Measurements from ENCODE around the gene CRTC2.
A peak's percentile ranks its signal among the peaks of the same experiment; 100 is the strongest.
"Not testable (repeated sequence)": the region's sequence is repeated elsewhere in the genome, so short reads cannot be mapped to it uniquely, and the experiment has no call there.

The CRTC2 gene, protein sequence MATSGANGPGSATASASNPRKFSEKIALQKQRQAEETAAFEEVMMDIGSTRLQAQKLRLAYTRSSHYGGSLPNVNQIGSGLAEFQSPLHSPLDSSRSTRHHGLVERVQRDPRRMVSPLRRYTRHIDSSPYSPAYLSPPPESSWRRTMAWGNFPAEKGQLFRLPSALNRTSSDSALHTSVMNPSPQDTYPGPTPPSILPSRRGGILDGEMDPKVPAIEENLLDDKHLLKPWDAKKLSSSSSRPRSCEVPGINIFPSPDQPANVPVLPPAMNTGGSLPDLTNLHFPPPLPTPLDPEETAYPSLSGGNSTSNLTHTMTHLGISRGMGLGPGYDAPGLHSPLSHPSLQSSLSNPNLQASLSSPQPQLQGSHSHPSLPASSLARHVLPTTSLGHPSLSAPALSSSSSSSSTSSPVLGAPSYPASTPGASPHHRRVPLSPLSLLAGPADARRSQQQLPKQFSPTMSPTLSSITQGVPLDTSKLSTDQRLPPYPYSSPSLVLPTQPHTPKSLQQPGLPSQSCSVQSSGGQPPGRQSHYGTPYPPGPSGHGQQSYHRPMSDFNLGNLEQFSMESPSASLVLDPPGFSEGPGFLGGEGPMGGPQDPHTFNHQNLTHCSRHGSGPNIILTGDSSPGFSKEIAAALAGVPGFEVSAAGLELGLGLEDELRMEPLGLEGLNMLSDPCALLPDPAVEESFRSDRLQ

DNA sequence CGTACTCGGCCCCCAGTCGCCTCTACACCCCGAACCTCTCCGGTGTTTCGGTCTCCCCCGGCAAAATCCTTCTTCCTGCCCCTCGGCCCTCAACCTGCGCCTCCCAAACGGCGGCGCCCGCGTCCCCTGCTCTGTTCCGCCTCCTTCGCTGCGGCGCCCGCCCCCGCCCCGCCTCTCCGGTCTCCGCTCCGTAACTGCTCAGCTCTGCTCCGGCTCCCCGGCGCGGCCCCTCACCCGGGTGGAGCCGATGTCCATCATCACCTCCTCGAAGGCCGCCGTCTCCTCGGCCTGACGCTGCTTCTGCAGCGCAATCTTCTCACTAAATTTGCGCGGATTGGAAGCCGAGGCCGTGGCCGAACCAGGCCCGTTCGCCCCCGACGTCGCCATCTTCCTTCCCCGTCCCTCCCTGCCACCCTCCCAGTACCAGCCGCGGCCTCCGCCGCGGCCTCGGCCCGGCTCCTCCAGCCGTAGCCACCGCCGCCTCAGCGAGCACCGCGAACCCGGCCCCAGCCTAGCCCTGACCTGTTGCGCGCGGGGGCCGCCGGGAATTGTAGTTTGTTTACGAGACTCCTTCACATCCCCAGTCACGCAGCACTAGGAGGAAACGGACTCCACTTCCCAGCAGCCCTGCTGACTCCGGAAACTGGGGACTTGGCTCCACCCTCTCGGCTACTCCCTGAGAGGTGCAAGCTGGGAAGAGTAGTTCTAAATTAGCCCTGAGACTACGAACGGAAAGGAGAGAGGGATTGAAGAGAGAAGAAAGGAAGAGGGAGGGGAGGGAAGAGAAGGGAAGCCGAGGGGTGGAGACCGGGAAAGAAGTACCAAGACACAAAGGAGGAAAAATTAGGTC is at the start of gene CRTC2:
Gene CRTC2, minus strand, starts transcription at position 502 of the 850 bp plus-strand sequence. Its CDS starts 115 bp downstream, at position 387.
- DNase-seq (ENCODE audit: low spot score) = peak; percentile 97

DNA sequence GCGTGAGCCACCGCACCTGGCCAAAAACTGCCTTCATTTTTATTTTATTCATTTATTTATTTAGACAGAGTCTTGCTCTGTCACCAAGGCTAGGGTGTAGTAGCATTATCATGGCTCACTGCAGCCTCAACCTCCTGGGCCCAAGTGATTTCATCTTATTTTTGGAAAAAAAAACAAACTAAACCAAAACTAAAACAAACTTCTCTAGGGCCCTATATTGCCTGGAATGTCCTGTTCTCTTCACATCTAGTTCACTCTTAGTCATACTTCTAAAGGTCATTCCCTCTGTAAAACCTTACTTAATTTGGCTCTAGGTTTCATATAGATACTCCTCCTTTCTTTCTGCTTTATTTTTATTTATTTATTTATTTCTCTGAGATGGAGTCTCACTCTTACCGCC is 47.7 kb upstream of the CRTC2 start:
- no peak for DNase-seq (ENCODE audit: low spot score)

DNA sequence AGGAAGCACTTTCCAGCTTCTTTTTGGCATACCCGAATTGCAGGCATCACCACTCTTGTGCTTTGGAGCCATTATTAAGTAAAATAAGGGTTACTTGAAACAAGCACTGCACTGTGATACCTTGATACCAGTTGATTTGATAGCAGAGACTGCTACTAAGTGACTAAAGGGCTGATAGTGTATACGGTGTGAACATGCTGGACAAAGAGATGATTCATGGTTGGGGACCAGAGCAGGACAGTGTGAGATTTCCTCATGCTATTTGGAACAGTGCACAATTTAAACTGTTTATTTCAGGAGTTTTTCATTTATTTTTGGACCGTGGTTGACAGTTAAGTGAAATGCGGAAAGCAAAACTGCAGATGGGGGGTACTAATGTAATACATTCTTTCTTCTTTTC is 42.0 kb upstream of the CRTC2 start:
- DNase-seq (ENCODE audit: low spot score) = no peak

DNA sequence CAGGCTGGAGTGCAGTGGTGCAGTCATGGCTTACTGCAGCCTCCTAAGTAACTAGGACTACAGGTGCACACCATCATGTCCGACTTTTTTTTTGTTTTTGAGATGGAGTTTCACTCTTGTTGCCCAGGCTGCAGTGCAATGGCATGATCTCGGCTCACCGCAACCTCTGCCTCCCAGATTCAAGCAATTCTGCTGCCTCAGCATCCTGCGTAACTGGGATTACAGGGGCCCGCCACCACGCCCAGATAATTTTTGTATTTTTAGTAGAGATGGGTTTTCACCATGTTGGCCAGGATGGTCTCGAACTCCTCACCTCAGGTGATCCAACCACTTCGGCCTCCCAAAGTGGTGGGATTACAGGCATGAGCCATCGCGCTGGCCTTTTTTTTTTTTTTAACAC is 38.5 kb upstream of the CRTC2 start:
- DNase-seq (ENCODE audit: low spot score) = not testable (repeated sequence)

DNA sequence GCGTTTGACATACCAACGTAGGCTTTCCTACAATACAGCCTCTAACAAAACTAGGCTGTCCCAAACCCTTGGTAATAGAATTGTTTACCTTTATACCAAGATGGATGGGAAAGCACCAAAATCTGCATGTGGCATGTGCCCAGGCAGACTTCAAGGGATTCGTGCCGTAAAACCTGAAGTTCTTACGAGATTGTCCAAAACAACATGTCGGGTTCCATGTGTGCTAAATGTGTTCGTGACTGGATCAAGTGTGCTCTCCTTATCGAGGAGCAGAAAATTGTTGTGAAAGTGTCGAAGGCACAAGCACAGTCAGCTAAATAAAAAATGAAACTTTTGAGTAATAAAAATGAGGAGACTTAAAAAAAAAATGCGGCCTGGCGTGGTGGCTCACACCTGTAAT is 37.2 kb upstream of the CRTC2 start:
- DNase-seq (ENCODE audit: low spot score) = no peak

DNA sequence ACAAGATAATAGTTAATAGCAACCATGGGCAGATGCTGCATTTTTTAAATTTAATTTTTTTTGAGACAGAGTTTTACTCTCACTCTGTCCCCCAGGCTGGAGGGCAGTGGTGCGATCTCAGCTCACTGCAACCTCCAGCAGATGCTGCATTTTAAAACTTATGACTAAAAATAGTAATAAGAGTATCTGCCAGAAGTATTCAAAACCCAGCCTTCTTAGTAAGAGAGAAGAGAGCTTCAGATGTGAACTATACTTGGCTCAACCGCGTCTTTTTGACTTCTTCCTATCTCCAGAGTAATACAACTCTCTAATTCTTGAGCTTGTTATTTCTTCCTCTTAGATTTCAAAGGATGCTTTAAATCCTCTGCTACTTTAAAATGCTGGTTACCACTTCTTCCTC is 36.8 kb upstream of the CRTC2 start:
- DNase-seq (ENCODE audit: low spot score) = no peak

DNA sequence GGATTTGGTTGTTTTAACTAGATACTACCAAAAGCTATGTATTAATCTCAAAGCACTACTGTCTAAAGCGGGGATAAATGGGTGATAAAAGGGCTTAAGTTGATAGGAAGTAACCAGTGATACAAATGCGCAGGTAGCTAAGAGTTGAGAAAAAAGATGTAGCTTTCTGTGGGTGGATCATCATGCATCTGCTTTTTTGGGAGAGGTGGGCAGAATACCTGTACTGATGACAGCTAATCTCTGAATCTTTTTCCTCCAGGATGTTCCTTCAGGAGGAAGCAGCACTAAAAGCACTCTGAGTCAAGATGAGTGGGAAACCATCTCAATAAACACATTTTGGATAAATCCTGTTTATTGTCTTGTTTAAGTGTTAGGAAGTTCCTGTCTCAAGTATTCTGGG is 33.4 kb upstream of the CRTC2 start:
- DNase-seq (ENCODE audit: low spot score) = no peak

DNA sequence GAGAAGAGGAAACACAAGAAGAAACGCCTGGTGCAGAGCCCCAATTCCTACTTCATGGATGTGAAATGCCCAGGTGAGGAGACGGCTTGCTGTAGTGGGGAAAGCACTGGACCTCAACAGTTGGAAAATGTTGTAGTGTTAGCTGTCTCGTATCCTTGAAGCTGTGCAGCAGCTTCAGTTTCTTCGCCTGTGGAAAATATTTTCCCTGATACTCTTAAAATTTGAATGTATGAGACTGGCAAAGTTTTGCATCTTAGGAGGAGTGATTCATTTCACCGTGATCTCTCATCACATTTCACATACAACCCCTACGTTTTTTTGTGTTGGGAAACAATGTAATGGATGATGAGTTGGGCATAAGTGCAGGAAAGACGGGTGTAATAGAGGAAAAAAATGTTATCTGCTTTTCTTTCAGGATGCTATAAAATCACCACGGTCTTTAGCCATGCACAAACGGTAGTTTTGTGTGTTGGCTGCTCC is 32.8 kb upstream of the CRTC2 start:
- DNase-seq (ENCODE audit: low spot score) = no peak

DNA sequence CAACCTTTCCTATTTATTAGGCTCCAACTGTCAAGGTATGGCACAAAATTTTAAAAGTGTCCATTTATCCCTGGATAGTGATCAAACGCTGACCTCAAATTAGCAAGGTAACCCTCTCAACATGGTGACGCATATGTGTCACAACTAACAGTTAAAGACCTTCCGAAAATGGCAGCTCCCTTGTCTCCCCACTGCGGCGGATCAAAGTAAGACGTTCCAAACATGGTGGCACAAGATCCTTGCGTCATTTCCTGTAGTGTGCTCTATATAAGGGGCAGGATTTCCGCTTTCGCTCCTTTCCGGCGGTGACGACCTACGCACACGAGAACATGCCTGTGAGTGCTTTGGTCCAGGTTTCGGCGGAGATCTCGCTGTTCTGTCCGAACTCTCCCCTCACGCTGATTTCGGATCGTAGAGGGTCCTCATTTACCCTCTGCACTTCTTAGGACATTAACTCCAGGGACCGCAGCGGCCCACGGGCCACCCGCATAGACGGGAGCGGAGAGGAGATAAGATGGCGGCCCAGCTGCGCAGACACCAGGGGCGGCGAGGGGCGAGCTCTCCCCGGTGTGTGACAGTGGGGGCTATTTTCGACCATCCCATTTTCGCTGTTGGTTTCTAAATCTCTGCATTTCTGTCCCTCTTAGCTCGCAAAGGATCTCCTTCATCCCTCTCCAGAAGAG is 32.2 kb upstream of the CRTC2 start, which contains the start of gene RPS27:
Gene RPS27, plus strand, starts transcription at position 295 of the 683 bp plus-strand sequence. Its CDS starts 35 bp downstream, at position 330.
- DNase-seq (ENCODE audit: low spot score) = peak; percentile 95

DNA sequence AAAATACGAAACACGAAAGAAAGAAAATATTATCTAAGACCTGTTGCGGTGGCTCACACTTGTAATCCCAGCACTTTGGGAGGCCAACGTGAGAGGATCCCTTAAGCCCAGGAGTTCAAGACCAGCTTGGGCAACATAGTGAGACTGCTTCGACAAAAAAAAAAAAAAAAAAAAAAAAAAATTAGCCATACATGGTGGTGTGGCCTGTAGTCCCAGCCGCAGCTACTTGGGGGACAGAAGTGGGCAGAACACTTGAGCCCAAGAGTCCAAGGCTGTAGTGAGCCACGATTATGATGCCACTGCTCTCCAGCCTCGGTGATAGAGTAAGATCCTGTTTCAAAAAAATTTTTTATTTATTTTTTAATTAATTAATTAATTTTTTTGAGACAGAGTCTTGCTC is 29.2 kb upstream of the CRTC2 start:
- DNase-seq (ENCODE audit: low spot score) = no peak

DNA sequence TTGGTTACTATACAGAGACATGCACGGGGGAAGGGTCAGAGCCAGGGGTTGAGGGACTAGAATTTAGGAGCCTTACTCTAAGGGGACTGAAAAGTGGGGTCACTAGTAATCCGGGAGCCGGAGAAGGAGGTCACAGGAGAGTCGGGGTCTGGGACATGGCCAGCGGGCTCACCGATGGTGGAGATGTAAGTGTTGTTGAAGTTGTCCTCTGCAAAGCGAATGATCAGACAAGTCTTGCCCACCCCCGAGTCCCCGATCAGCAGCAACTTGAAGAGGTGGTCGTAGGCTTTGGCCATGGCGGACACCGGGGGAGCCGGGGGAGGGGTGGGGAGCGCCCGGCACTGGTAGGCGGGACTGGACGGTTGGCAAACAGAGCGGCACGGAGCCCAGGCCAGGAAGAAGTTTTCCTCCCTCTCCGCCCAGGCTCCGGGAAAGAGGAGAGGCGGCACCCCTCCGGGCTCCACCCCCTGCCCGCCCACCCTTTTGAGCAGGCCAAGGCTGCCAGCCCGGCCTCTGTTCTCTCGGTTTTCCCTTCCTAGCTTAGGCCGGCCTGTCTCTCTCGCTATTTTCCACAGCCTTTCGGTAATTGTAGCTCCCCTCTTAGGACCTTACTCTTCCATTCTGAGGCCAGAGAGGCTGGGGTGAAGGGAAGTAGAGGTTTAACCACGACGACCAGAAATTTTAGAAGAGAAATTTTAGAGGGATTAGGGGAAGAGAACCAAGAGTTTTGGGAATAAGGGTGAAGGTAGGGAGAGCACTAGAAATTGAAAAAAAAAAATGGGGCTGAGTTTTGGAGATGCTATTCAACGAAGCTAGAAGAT is 27.7 kb upstream of the CRTC2 start, which contains the start of gene RAB13:
Gene RAB13, minus strand, starts transcription at position 399 of the 821 bp plus-strand sequence. Its CDS starts 103 bp downstream, at position 296.
- DNase-seq (ENCODE audit: low spot score) = no peak

DNA sequence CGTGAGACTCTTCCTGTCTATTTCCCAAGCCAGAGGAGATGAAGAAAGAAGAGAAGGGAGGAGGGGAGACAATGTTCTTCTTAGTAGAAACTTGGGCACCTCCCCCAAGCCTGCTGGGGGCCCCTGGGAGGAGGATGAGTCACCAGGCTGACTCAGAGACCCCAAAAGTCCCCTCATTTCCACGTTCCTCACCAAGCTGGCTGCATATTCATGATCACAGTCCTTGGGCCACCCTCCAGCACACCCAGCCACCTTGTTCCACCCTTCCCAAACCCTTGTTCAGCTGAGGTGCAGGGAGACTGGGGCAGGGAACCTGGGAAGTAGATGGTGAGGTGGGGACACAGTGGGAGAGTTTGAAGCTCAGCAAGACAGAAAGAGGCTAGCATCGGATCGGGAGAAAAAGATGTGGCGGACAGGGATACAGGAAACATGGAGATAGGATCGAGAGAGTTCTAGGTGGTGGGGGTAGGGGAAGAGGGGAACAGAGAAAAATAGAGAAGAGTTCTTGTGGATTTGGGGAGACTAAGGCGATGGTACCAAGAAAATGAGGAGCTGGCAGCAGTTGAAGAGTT is 27.0 kb upstream of the CRTC2 start:
- DNase-seq (ENCODE audit: low spot score) = no peak

DNA sequence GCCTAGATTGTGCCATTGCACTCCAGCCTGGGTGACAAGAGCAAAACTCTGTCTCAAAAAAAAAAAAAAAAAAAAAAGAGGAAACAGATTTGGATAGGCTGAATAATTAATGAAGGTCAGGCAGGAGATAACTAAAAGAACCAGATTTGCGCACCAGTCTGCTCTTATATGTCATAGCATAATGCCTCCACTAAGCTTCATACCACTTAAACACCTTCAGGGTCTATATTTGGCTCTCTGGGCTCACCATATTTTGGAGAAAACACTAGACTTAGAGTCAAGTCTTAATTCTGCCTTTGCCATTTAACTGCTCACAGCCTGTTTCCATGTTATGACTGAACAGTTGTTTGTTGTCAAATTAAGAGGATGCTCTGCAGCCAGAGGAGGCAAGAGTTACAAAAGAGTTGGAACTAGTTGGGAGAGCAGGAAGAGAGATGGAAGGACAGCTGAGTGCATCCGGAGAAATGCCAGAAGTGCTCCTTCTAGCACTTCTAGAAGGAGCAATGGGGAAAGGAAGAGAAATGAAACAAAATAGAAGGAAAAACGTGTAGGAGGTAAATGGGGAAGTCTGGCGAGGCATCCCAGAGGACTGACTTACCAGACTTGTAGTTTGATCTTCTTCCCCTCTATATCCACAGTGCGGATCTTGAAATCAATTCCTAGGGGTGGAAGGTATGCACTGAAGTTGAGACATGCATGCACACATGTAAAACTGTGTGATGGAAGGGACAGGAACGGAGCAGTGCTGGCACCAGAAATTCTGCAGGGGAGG is 25.9 kb upstream of the CRTC2 start:
- DNase-seq (ENCODE audit: low spot score) = no peak

DNA sequence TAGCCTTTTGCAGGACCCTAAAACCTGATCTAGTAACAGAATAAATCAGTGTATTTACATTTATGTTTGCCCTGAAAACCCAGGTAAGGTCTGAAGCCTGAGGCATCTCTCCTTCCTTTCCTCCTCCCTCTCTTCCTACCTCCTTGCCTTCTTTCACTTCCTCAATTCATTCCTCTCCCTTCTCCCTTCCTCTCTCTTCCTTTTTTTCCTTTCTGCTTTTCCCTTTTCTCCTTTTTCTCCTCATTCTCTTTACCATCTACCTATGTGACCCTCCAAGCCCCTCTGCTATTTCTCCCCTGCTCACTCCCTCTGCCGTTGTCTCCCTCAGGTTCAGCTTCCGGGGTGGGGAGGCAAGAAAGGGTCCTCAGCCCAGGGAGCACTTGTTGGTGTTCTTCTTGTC is 23.3 kb upstream of the CRTC2 start:
- DNase-seq (ENCODE audit: low spot score) = not testable (repeated sequence)

DNA sequence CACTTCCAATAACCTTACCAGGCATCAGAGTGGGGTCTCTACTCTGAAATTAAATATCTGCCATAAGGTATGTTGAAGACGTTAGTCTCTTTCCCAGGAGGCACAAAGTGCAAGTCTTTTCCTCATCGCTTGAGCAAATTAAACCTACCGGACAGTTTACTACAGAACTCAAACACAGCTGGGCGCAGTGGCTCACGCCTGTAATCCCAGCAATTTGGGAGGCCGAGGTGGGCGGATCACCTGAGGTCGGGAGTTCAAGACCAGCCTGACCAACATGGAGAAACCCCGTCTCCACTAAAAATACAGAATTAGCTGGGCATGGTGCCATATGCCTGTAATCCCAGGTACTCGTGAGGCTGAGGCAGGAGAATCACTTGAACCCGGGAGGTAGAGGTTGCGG is 20.7 kb upstream of the CRTC2 start:
- not testable (repeated sequence) for DNase-seq (ENCODE audit: low spot score)

DNA sequence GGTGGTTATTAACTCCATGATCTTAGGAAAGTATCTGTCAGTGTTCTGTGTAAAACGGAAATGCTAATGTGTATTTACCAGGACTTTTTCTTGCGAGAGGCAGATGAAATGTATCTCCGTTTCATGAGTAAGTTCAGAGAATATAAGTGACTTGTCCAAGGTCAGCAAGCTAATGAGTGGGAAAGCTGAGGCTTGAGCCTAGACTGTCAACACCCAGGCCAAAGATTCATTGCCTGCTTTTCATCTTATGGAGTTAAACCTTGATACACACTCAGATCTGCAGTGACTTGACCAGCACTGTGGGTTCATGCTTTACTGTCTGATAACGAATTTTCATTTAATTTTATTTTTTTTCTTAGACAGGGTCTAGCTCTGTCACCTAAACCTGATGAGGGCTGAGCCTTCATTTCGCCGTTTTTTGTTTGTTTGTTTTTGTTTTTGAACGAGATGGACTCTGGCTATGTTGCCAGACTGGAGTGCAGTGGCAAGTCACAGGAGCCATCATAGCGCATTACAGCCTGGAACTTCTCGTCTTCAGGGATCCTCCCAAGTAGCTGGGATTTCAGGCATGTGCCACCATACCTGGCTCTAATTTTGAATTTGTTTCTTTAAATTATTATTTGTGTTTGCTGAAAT is 20.0 kb upstream of the CRTC2 start:
- no peak for DNase-seq (ENCODE audit: low spot score)

DNA sequence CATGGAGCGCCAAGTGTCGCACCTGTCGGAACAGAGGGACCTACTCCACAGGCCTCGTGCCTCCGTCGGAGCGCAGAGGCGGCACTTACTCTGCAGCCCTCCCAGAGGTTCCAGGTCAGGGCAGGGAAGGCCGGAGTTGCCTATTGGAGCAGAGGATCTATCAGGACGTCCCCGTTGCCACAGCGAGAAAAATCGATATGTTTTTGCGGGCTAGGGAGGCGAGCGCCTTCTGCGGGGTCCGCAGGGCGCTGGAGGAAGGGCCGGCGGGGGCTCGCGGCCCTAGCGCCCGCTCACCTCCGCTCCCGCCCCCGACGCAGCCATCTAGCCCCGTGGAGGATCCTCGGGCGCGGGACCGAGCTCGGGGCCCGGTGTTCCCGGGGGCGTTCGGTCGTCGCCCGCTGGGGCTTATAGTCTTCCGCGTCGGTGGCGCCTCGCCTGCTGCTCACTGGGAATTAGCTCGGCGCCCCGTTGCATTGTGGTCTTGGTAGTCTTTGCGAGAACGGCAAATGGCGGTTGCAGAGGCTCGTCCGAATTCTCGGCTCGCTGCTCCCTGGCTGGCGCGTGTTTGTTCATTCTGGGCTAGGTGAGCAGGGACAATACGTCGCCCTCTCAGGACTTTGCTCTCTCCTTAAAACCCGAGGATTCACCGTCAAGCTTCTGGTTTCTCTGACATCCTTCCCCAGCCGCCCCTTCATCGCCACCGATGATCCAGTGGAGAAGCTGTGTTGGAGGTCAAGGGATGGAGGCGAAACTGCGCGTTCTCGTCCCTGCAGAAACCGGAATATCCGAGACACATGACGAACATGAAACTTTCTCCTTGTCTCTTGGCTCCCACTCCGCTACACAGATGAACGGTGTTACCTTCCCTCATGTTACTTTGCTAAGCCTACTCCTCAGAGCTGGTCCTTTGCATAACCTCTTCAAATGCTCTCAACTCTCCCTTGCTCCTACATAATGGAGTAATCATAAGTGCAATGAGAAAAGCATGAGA is 19.1 kb upstream of the CRTC2 start, which contains the start of gene JTB:
Gene JTB, minus strand, starts transcription at position 425 of the 991 bp plus-strand sequence. Its CDS starts 422 bp downstream, at position 3.
- DNase-seq (ENCODE audit: low spot score) = peak; percentile 77

Measured in CD4-positive, alpha-beta T cell treated with Interleukin-6 at 100 ng/mL for 8 hours (primary cell).